Measurements from ENCODE around the gene KDSR.

GRCh38 chr18:63317982-63318888, 48.8 kb downstream of the KDSR start:
- TF ChIP-seq POLR2A (IDR thresholded peaks at IDR 0.05; ENCODE audit: low read depth, low read length) (peak; percentile 82), POLR2AphosphoS5 (IDR thresholded peaks at IDR 0.05; ENCODE audit: low read depth, low read length) (peak; percentile 89)

Measured in GM12892 (cell line).